GM12875 (cell line): ENCODE data around the gene AOC3.
A peak's percentile ranks its signal among the peaks of the same experiment; 100 is the strongest.

Source experiments
- H3K4me3 ChIP-seq: one replicate; pipeline ENCODE4 v1.5.1; 2011; ENCODE audit warnings: low read depth, low read length, control low read depth
- TF ChIP-seq, protein P1 (sequence below): IDR thresholded peaks from 2 replicates; pipeline ENCODE4 v1.5.1; 2011; ENCODE audit warnings: low read depth, mild to moderate bottlenecking, control low read depth, inconsistent platforms, low read length, moderate library complexity, borderline replicate concordance; ENCODE audit not compliant: insufficient read depth

Gene AOC3

DNA sequence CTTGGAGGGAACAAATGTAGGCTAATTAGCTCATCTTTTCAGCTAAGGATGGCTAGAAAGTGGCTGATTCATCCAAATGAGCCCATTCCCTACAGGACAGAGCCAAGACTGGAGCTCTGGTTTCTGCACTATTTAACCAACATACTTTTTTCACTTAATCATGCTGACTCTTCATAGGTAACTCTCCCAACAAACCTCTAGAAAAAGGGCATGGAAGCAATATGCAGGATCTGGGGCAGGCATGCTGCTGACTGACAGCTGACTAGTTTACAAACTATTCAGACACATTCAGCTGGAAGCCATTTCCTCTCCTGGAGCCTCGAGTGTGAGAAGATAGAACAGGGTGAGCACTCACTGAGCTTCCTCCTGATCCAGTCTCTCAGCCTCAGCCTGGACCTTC lies 33.1 kb upstream of the AOC3 start:
- no peak overlapping the region for H3K4me3 ChIP-seq
- TF ChIP-seq, protein P1, sequence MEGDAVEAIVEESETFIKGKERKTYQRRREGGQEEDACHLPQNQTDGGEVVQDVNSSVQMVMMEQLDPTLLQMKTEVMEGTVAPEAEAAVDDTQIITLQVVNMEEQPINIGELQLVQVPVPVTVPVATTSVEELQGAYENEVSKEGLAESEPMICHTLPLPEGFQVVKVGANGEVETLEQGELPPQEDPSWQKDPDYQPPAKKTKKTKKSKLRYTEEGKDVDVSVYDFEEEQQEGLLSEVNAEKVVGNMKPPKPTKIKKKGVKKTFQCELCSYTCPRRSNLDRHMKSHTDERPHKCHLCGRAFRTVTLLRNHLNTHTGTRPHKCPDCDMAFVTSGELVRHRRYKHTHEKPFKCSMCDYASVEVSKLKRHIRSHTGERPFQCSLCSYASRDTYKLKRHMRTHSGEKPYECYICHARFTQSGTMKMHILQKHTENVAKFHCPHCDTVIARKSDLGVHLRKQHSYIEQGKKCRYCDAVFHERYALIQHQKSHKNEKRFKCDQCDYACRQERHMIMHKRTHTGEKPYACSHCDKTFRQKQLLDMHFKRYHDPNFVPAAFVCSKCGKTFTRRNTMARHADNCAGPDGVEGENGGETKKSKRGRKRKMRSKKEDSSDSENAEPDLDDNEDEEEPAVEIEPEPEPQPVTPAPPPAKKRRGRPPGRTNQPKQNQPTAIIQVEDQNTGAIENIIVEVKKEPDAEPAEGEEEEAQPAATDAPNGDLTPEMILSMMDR: no peak

DNA sequence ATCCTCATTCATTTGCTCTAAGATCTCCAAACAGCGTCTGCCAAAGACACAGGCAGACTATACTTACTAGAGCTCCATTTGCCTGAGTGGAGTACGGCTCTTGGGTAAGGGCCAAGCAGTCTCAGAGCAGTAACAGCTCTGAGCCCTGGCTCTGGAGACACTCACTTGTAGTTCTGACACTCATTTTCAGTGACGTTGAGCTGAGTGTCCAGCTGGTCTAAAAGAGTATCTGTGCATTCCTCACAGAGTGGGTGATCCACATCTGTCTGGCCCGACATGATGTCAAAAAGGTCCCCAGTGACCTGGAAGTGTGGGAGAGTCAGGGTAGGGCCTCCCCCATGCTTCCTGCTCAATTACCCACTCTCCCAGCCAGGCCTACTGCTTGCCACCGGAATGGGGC lies 32.6 kb upstream of the AOC3 start:
- TF ChIP-seq, protein P1: no peak
- no peak overlapping the region for H3K4me3 ChIP-seq

DNA sequence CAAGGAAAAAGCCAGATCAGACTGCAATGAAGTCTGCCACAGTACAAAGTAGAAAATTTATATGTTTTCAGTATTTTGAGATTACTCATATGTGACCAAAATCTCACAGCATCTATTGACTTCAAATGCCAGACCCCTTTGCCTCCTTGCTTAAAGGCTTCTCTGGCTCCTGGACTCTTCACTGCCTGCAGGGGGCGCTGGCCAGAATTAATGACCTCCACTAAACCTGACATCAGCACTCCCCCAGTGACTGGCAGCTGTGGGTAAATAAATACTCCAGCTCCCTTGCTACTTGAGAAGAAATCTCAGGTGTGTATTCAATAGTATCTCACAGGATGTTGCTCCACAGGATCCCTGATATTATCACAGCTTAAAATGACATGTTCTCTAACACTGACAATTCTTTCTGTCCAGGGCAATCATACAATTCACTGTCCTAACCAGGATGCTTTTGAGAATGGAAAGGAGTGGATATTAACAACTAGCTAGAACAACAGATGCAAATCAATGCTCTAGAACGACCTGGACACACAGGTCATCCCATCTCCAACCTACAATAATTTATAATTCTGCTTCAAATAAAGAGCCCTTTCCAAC lies 31.0 kb upstream of the AOC3 start:
- no peak overlapping the region for H3K4me3 ChIP-seq
- TF ChIP-seq, protein P1: peak; percentile 78

DNA sequence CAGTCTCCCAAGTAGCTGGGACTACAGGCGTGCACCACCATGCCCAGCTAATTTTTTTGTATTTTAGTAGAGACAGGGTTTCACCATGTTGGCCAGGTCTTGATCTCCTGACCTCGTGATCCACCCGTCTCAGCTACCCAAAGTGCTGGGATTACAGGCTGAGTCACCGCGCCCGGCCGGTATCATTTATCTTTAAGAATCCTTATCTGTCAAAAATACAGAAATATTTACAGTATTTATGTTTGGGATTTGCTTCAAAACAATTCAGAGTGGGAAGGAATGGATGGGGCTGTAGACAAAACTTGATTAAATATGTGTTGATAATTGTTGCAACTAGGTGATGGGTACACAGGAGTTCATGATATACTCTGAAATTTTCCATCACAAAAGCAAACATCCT lies 29.8 kb upstream of the AOC3 start:
- TF ChIP-seq, protein P1: no peak
- no peak overlapping the region for H3K4me3 ChIP-seq

DNA sequence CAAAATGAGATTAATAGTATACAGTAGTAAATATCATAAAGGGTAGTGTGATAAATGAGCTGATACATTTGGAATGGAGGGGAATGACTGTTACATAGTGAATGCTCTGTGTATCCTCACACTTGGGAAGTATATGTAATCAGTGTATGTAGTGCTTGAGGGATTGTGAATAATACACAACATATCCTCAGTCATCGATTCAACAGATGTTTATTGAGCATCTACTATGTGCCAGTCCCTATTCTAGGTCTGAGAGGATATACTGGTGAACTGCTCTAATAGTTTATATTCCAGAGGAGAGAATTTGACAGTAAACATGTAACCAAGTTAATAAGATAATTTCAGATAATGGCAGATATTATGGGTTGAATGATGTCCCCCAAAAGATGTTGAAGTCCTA lies 23.5 kb upstream of the AOC3 start:
- H3K4me3 ChIP-seq: no peak overlapping the region
- TF ChIP-seq, protein P1: no peak

DNA sequence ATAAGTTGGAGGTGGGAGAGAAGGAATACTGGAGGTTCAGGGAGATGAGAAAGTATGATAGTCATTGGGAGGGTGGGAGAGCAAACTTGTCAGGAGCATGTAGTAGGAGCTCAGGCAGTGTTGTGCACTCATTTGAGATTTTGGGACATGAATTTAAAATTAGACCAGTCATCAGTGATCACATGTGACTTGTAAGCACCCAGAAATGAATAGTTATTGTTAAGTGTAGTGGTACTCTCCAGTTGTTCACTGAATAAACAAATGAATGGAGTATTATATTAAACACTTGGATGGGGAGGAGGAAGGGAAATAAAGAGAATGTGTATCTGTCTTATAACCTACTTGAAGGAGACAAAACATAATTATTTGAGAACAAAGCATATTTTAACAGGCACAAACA lies 20.0 kb upstream of the AOC3 start:
- TF ChIP-seq, protein P1: no peak
- H3K4me3 ChIP-seq: no peak overlapping the region

DNA sequence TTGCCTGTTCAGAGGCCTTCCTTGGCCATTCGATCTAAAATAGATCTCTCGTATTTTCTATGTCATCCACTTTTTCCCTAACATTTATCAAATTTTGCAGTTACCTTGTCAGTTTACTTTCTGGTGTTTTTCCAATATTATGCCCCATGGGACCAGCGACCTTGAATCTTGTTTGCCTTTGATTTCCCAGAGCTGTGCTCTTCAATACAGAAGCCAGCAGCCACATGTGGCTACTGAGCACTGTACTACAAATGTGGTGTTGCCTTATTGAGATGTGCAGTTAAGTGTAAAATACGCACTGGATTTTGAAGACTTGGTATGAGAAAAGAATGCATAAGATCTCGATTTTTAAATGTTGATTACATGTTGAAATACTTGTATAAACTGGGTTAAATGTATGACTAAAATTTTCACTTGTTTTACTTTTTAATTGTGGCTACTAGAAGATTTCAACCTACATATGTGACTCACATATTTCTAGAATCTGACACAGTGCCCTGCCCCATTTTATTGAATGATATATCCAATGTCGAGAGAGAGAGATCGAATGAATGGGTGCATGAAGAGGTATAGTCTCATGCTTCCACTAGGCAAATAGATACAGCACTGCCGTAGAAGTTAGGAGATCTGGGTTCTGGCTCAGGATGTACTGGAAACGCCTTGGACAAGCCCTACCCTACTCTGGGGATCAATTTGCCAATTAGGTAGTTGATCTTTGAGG lies 18.6 kb upstream of the AOC3 start:
- H3K4me3 ChIP-seq: peak overlapping the region; percentile 92
- TF ChIP-seq, protein P1: no peak
